Stimulated activated naive CD4-positive, alpha-beta T cell treated with Interleukin-2 at 50 U/mL for 16 hours (primary cell): ENCODE data around the gene HPF1.
"Not testable (repeated sequence)": the region's sequence is repeated elsewhere in the genome, so short reads cannot be mapped to it uniquely, and the experiment has no call there.

ENCODE experiments used
- DNase-seq: peaks from one replicate; lab custom pipeline; 2025; lab: John Stamatoyannopoulos, UW

Gene HPF1

GRCh38 chr4:169757575-169758184 is at the start of gene HPF1:
TSS of gene HPF1 (minus strand) at chr4:169757944. CDS start at chr4:169757877, 67 bp downstream.
- DNase-seq: peak; percentile 92

GRCh38 chr4:169806770-169807169 is 49.0 kb upstream of the HPF1 start:
- DNase-seq: not testable (repeated sequence)

- no peak for DNase-seq
These were observed 45.7 kb upstream of the HPF1 start for GRCh38 chr4:169803413-169803812.

- DNase-seq: no peak
These were observed 45.1 kb upstream of the HPF1 start for GRCh38 chr4:169802873-169803272.

GRCh38 chr4:169800541-169800940 is 42.8 kb upstream of the HPF1 start:
- no peak for DNase-seq

DNA sequence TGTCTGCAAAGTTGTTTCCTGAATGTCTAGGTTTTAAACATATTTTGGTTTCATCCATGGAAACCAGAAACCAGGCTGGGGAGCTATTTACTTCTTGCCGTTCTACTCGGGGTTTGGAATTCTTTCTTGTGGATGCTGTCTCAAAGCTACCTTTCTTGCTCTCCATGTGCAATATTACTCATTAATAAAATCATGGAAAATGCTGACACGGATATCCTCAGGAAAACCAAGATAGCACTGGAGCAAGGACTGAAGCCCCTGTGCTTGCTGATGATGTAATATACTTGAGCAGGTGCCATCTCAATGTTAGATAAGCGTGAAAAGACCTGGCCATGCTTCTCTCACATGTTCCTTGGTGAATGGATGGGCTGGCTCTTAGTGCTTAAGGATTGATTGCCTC is 41.5 kb upstream of the HPF1 start:
- DNase-seq: no peak

GRCh38 chr4:169795585-169795984 is 37.8 kb upstream of the HPF1 start:
- DNase-seq: no peak

DNA sequence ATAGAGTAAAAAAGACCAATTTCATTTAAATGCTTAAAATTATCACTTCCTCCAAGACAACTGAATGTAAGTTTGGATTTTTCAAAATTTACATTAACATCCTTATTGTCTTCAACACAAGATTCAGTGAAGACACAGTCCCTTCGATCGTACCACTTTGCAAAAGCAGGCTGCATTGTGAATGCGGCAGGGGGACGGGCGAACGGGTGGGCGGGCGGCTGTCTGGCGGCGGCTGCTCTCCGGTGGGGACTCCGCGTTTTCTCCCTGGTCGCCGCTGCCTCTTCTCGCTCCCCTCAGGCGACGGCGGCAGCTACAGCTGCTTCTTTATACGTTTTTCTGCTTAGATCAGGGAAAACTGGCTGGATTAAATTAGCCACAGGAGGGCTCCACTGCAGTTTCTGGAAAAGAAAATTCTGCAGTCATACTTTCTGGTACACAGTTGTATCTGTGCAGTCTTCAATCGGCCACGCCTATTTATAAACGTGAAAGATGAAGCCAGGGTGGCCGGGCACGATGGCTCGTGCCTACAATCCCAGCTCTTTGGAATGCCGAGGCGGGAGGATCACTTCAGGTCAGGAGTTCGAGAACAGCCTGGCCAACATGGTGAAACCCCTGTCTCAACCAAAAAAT is 33.9 kb upstream of the HPF1 start:
- DNase-seq: peak; percentile 6

DNA sequence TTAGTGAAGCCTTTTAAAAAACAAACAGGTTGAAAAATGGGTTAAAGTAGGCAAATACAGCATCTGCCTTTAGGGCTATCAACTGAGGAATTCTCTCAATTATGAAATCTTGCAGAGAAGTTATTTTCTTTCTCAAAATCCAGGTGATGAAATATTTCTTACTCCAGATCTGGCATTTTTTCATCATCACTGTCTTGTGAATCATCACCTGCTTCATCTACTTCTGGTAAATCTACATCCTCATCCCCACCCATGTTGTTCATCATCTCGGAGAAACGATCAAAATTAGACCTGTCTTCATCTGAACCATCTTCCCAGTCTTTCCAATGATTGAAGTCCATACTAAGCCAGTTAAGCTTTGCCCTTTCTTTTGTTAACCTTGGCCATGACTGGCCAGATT is 33.3 kb upstream of the HPF1 start:
- no peak for DNase-seq

DNA sequence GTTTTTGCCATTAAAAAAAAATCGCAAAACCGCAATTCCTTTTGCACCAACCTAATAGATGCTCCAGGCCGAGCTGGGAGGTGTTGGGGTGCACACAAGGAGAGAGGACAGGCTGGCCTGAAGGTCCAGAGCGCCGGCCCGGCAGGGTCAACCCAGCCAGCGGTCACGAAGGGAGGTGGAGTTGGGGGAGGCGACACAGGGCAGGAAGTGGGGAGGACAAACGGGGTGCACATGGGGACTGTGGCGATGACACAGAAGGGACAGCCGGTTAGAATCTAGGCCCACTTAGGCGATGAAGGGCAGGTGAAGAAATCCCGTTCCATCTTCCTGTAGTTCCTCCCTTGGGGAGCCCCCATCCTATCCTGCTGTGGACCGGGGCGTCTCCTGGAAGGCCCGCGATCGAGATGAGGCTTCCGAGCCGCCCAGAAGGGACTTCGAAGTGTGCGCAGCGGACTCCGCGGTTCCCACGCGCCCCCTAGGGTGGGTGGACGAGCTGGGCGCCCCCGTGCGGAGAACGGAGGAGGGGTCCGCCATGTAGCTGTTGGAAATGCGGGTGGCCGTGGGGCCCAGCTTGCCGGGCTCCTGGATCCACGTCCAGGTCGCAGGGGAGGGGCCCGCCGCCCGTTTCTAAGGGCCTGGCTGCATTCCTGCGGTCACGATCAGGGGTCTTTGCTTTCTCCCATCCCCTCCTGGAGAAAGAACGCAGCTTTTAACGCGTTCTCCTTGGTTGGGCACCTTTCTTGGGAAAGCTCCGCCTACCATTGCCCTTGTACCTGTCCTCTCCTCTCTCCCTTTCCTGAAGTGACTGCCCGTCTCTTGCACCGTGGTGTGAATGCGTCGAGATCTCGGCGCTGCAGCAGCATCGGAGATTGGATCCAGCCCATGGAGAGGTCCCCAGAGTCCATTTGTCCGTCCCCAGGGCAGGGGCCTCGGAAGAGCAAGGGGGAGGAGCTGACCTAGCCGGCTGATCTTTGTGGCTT is 17.0 kb upstream of the HPF1 start:
- DNase-seq: peak; percentile 5

DNA sequence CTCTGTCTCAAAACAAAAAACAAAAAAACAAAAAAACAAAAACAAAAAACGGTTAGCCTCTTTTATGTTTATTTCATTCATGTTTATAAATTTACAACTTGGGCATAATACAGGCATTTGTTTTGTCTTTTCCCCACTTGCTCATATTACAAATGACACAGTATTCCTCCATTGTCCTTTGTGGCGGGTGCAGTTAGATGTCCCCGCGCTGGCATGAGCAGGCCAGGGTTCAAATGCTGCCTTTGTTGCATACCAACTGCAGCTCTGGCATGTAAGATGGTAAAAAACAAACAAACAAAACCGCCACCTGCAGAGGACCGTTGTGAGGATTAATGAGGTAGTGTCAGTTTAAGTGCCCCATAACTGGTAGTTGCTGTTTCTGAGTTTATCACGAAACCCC is 16.1 kb upstream of the HPF1 start:
- no peak for DNase-seq

- DNase-seq: not testable (repeated sequence)
These were observed 13.9 kb upstream of the HPF1 start for GRCh38 chr4:169771556-169772080.

- DNase-seq: no peak
These were observed 12.7 kb upstream of the HPF1 start for GRCh38 chr4:169770416-169770815.

DNA sequence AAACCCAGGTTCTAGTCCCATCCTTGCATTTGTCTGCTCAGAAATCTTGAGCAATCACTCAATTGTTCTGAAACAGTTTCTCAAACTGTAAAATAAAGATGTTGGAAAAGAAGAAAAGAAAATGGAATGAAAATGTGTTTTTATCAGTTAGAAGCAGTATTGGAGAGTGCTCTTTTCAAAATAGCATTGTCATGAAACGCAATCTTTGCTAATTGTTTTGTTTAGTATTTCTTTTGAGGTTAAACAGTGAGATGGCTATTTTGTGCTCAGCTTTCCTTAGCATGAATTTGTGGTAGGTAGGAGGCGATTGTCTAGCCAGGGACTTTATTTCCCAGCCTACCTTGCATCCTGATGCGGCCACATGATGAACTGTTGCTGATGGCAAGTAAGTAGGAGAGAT is 10.6 kb upstream of the HPF1 start:
- no peak for DNase-seq

- no peak for DNase-seq
These were observed 9.0 kb upstream of the HPF1 start for GRCh38 chr4:169766741-169767140.

- DNase-seq: no peak
These were observed 8.1 kb upstream of the HPF1 start for GRCh38 chr4:169765835-169766234.

- DNase-seq: no peak
These were observed 4.1 kb upstream of the HPF1 start for GRCh38 chr4:169761846-169762245.

GRCh38 chr4:169758401-169758962 is 738 bp upstream of the HPF1 start:
- DNase-seq: no peak

DNA sequence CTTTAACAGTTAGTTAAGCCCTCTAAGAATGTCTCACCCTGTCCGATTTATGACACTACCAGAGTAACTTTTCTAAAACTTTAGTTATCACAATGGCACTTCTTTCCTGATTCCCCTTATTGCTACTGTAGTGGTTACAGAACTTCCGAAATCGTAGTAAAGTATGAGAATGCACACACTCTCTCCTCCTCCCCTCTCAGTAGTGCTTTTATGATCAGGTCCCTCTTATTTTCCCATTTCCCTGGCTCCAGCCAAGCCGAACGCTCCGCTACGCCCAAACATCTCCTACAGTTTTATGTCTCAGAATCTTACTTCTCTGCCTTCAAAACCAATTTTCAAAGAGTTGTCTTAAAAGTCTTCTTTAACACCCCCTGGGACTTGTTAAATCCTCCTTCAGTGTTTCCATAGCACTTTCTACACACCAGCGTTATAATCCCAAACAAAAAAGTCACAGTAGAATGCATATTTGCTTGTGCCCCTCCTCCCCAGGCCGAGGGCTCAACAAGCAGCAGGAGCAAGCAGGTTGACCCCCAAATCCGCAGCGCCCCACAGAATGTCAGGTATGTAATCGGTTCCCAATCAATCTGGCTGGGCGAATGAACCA is 671 bp downstream of the HPF1 start:
- DNase-seq: peak; percentile 11

DNA sequence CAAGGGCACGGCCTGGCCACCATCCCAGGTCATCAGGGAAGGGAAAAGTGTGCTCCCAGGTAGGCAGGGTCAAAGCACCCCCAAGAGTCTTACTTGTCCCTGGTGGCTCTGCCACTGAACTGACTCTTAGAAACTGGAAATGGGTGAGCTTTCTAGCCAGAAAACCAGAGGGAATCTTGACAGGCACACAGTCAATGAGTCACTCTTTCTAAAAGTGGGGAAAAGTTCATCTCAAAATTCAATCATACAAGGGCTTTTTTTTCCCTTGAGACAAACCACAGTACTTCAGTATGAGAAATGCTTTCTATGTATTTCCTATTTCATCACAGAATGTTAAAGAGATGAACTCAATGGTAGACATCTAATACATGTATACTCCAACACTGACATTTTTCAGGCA is 12.5 kb downstream of the HPF1 start:
- no peak for DNase-seq

DNA sequence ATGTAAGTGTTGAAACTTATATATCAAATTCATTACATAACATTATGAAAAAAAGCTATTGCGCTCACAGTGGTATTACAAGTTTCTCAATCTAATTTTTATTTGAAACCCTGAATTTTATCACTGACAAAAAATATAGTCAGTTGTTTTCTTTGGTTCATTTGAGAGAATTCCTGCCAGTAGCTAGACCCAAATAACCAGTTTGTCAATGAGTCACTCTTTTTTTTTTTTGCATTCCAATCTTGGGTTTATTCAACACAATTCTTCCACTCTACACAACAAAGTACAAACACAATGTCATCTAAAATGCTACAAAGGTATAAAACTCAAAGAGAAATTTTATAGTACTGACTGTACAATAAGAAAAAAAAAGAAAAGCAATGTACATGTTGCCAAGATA is 13.1 kb downstream of the HPF1 start:
- no peak for DNase-seq

- DNase-seq: no peak
These were observed 16.2 kb downstream of the HPF1 start for GRCh38 chr4:169741569-169741968.
